HG02623 (cell line): ENCODE measurements around the gene LLCFC1.
"Not testable (repeated sequence)": the region's sequence is repeated elsewhere in the genome, so short reads cannot be mapped to it uniquely, and the experiment has no call there.

Experiments used
- ATAC-seq: cut with Tn5 transposase; IDR thresholded peaks from one replicate; pipeline ENCODE4 v1.9.1; 2021; ENCODE audit warnings: moderate library complexity; ENCODE audit not compliant: unreplicated experiment

Gene LLCFC1

DNA sequence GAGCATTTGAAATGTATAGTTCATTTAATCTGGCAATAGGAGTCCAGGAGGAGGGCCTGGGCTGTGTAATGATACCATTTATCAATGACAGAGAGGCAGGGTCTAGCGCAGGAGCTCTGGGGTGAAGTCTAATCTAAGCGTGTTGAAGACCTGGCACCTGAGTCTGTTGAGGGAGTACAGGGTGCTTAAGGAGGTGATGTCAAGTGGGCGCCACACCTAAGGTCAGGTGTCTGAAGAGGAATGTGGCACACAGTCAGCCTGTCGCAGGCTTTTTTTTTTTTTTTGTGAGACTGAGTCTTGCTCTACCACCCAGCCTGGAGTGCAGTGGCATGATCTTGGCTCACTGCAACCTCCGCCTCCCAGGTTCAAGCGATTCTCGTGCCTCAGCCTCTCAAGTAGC, 2.3 kb downstream of the LLCFC1 start:
- ATAC-seq = no peak

DNA sequence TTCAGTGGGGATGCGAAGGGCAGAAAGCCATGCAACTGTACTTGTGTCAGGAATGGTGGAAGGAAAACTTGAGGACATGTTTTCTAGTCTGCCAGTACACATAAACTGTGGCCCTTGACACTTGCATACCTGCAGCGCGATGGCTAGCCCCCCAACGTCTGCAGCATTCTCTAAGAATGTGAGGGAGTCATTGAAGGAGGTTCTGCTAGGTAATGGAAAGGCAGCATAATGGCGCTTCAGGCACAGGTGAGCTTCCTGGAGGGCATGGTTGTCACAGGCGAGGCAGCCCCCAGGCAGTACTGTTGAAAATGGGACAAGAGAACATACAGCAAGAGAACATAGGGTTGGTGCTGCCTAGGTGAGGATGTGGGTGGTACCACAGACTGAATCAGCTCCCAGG, 3.5 kb downstream of the LLCFC1 start:
- ATAC-seq = no peak

DNA sequence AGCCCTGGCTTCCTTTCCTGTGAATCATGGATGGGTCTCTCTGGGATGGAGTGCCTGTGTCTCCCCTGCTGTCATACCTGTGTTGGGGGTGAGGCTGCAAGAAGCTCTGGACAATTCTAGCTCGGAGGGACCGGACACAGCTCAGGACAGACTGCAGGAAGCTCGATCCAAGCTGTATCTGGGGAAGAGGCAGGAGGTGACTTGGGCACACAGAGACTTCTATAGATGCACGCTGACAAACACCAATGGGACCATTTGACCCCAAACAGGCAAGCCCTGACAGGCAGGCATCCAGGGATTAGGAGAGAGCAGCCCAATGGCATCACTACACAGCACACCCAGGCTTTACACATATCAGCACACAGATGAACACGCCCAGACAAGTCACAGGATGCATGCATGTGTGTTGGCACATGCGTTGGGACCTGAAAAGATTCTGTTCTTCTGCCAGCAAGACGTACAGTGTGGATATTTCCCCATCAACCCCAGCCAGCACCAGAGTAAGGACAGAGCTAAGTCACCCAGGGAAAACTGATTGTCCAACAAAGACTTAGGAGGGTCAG, 4.5 kb downstream of the LLCFC1 start:
- no peak for ATAC-seq

DNA sequence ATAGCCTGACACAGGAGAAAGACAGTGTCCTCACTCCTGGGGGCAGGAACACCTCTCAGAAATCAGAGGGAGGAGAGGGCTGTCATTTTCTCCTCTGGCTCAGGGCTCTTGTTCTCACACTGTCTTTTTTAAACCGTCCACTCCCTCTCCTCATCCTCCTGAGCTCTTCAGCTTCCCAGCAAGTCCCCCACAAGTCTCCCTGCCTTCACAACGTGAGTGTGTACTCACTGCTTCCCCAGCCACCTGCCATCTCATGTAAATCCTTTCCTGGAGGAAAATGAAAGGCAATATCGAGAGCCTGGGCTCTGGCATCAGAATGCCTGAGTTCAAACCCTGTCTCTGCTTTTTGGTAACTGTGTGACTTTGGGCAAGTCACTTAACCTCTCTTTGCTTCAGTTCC, 5.7 kb downstream of the LLCFC1 start:
- ATAC-seq = no peak

DNA sequence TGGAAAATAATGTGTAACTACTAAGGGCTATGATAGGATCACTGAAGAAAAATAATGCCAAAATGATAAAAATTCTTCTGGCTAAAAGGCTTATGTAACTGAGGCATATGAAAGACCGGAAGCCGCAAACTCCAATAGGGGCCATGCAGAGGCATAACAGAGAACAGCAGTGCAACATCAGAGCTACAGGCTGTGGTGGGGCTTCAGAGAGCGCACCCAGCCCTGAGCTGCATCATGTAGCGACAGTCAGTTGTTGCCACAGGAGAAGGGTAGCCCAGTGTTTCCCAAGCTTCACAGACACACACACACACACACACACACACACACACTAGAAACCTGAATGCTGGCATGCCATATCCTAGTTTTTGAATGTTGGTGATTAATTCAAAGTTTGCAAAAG, 9.3 kb downstream of the LLCFC1 start:
- no peak for ATAC-seq

DNA sequence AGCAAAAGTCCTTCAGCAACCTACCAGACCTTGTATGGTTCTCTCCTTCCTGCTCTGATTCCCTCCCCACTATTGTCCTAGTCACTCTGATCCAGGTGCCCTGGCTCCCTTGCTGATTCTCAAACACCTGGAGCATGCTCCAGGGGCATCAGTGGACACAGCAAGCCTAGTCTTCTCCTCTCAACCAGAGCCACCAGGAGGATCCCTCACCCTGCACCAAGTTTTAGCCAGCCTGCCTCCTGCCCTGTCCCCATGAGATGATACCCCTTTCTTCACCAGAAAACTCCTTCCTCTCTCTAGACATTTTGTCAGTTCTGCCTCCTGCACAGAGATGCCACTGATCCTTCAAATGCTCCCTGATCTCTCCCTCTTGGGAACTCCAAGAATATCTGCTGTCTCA, 11.0 kb downstream of the LLCFC1 start:
- ATAC-seq = no peak

DNA sequence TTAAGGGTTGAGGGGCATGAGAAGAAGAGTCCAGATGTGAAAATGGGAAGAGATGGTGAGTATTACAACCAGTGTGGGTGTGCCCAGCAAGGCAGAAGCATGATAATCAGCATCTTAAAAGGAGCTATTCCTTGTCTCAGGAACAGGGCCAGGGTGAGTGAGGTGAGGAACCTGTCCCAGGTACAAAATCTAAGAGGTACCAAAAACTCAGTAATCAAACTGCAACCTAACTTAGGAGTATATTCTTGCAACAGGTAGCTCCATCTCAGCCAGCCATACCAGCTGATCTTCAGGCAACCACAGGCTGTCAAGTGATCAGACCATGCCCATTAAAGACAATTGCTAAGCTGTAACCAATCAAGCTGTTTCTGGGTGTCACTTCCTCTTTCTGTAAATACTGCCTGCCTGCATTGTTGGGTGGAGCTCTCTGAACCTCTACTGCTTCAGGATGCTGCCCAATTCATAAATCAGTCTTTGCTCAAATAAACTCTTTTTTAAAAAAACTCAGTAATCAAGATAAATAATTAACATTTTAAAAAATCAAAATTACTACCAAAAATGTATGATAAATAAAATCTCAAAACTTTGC, 15.5 kb downstream of the LLCFC1 start:
- ATAC-seq = no peak

DNA sequence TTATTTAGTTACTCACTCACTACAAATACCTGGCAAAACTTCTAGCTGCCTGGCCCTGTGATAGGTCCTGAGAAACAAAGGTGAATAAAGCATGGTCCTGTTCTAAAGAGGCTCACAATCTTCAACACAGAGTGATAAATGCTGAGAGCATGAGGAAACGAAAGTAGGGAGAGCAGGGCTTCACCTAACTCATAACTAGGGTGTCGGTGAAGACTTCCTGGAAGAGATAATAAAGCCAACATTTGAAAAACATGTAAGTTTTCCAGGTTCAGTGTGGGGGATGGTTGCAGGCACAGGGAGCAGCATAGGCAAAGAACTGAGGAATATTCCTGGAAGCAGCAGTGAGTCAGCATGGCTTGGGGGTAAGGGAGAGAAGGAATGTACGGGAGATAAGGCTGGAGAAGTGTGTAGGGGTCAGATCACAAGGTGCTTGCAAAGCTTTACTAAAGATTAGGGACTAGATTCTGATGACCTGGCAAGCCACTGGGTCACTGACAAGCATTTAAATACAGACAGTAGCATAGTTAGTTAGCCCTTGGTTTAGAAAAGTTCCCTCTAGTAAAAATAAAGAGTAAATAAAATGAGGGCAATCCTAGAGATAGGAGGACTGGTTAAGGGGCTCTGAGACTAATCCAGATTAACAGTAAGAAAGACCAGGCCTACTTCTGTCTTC, 17.8 kb downstream of the LLCFC1 start:
- no peak for ATAC-seq

DNA sequence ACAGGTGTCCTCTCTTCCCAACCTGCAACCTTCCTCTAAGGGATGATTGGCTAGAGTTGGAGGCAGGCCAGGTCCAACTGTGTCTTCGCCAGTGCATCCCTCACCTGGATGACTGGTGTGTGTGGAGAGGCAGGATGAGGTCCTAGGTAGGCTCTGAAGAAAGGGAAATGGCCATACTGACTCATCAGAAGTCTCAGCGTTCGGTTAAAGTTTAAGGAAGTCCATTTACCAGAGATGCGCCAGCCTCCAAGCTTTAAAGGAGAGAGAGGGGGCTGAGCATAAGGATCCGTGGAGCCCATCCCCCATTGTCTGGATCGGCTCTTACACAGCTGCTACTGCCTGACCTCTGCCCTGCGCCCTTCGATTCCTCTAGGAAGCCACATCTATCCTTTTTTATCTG, 18.4 kb downstream of the LLCFC1 start:
- ATAC-seq = no peak

DNA sequence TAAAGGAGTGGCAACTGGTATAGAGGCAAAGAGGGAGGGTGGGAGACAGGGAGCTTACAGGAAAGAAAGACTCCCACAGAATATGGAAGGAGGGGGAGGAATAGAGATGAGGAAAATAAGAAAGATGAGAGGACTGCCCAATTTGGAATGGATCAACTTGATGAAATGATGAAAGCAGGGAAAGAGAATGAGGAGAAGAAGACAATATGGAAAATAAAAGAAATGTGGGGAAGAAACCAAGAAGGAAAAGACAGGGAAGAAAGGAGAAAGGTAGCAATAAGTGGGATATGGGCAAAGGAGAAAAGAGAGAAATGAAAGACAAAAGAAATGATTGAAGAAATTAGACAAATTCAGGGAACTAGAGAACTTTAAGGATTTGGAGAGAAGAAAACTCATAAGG, 19.9 kb downstream of the LLCFC1 start:
- no peak for ATAC-seq

DNA sequence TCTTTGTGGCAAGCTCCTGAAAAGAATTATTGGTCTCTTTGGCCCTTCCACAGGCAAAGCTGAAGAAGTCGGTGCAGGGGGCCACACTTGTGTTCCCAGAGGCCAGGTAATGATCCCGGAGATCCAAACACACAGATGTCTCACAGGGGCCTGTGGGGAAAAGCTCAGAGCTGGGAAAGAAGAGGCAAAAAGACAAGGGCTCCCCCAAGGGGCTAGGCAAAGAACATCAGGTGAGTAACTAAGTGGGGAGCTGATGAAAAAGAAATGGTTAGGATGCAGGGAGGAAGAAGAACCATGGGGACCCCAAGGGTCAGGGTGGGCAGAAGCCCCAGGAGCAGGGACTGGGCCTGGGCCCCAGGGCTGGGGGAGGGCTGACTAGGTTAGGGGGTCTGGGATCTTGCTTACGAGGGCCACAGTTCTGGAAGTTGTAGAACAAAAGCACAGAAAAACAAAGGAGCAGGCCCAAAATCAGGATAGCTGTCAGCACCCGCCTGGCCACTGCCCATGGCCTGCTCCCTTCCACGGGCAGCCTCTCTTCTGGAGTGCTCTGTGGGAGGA, 21.8 kb downstream of the LLCFC1 start:
- ATAC-seq = no peak

DNA sequence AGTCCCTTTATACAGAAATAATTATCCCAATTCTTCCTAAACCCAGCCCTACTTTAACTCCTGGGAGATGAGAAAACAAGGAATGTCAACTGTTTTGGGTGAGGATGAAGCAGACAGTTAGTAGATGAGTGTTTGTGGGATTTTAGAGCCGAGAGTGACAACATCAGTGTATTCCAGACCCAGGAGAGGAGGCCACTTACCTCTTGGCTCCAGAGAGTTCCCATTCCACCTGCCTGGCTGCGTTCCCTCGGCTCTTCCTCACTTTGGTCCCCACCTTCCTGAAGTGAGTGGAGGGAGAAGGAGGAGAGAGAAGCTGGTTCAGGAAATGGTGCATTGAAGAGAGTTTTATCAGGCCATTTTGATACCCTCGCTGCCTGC, 22.3 kb downstream of the LLCFC1 start:
- no peak for ATAC-seq

DNA sequence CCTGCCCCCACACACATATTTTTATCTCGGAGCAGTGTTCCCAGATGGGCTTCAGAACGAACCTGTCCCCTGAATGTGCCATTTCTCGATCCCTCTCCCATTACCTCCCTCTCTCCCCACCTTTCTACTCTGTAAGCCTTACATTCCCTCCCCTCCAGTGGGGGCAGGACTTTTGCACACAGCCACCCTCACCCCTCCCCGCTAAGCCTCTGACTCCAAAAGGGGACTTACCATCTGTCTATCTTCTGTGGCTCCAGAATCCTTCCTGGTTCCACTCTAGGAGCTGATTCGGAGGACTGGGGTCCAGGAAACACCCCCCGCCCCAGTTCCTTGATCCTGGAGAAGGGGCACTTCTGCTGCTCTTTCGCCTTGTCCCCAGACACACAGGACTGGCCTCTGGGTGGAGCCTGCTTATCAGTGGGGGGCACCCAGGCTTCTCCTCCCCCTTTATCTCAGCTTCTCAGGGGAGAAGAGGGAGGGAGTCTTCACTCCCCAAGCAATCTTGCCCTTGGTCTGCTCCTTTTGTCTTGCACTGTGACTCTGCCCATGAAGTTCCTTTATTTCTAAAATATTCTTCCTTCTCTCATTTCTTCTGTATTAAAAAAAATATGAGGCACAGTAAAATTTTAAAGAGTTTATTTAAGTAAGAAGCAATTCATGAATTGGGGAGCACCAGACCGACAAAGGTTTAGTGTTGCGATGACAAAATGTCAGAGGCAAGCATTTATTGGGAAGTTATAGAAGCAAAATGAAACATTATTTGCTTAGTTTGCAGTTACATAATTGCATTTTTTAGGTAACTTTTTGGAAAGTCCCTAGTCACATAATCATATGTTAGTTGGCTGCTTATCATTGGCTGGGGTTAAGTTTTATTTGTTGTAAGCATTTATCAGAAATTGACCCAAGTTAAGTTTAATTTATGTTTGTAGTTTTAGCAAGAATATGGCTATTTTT, 23.0 kb downstream of the LLCFC1 start, which contains the start of gene KEL:
Gene KEL (minus strand): TSS at position 391 of the 954 bp plus-strand sequence. CDS start 157 bp downstream, at position 234.
- no peak for ATAC-seq

DNA sequence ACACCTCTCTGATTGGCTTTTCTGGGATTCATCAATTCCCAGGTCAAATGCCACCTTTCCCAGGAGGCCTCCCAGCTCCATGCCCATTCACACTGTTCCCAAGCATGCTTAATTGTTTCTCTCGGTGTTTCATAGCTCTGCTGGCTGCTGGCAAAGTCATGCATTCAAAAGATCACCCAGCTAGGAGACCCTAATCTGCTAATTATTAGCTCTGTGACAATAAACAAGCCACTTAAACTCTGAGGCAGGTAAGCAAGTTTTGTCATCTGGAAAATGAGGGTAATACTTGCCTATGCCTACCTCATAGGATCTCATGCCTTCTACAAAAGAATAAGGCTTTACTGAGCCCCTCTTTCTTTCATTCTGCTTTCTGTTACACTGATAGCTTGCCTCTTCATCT, 23.7 kb downstream of the LLCFC1 start:
- no peak for ATAC-seq

DNA sequence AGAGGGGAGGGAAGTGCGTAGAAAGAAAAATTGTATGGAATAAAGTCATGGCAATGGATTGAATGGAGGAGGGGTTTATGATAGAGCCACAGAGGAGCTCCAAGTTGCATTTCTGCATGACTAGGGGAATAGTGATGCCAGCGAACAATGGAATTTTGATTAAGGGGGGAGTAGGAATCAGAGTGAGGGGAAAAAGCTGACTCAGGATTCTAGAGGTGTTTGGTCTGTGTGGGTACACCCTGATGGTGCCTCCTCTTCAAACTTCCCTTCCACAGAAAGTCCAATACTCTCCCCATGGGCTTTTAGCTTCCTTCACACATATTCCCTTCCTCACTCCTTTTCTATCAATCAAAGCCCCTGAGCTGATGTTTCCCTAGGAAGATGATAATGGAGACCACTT, 24.7 kb downstream of the LLCFC1 start:
- ATAC-seq = no peak

DNA sequence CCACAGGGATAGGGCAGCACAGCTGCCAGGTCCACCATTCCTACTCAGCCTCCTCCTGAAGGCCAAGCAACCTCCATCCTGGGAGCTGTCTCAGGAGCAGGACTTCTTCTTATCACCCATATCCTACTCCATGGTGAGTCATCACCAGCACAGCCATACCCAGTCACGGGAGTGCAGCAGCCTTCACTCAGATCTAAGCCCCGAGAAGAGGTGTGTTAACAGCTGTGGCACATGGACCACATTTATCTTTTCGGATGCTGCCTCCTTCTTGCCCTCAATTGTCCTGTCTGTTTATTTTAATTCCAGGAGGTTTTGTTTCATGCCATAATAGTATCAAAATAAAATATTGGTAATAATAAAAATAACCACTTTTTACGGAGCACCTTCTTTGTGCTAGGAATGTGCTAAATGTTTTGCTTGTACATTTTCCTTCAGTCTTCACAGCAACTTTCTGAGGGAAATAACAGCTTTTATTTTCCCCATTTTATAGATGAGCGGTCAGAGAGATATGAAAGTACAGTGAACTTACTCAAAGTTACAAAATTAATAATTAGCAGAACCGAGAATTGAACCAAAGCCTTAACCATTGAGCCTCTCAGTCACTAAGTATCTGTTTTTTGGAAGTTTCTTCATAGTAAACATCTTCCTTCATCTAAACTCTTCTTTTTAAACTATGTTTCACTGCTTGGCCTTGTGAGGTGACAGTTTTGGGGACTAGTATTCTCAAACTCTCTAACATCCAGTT, 25.4 kb downstream of the LLCFC1 start:
- ATAC-seq = no peak

DNA sequence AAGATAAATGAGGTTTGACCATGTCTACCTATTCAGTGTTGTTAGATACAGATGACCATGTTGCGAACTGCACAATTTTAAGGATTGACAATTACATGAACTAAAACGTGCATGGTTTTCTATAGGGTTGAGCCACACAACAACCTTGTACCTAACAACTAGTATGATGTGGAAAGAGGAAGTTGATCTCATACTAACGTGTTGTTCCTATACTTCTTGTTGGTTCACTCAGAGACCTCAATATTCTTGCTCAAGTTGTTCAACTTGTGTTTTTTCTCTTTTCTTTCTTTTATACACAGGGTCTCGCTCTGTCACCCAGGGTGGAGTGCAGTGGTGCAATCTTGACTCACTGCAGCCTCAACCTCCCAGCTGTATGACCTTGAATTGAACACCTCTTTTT, 28.9 kb downstream of the LLCFC1 start:
- no peak for ATAC-seq

DNA sequence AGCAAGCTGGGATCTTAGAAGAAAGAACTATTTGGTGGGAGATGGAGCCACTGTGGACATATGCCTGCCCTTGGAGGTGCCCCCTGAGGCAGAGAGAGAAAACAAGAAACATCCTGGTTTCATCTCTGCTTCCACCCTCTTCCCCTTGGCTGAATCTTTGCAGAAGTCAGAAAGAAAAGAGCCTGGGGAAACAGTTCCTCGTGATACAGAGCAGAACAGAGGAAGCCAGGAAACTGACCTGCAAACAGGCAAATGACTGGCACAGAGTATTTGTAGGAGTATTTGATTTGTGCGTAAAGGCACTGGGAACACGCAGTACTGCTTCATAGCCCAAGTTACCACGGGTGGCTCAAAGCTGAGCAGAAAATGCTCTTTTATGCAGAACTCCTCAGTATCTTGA, 29.9 kb downstream of the LLCFC1 start:
- ATAC-seq = no peak

DNA sequence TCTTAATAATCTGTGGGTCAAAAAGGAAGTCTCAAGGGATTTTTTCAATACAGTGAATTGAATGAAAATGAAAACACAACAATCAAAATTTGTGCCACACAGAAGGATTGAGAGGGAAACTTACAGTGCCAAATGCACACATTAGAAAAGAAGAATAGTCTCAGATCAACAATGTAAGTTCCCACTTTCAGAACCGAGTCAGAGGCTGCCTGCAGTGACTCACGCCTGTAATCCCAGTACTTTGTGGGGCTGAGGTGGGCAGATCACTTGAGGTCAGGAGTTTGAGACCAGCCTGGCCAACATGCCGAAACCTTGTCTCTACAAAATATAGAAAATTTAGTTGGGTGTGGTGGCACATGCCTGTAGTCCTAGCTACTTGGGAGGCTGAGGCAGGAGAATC, 35.3 kb downstream of the LLCFC1 start:
- no peak for ATAC-seq

DNA sequence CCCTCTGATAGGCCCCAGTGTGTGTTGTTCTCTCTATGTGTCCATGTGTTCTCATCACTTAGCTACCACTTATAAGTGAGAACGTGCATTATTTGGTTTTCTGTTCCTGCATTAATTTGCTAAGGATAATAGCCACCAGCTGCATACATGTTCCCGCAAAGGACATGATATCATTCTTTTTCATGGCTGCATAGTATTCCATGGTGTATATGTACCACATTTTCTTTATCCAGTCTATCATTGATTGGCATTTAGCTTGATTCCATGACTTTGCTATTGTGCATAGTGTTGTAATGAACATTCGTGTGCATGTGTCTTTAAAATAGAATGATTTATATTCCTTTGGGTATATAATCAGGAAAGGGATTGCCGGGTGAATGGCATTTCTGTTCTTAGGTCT, 39.1 kb downstream of the LLCFC1 start:
- not testable (repeated sequence) for ATAC-seq

DNA sequence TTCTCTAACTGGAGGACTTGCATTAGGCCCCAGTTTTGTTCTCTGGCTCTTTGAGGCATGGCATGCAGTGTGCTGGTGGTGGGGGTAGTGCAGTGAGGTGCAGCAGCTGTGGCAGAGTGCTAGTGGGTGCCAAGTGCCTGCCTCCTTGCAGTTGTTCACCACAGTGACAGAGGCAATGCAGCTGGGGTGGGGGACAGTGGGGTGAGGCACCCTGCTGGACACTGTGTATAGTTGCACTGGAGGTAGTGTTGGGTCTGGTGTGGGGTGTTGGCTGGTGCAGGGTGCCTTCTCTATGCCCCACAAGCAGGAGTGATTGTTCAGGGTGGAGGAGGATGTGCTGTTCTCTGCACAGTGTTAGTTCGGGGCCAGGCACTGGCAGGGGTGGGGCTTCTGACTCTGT, 44.5 kb downstream of the LLCFC1 start:
- no peak for ATAC-seq
